GM18517 (cell line): ENCODE results near the gene PEAR1.

Source experiments
- ATAC-seq: cut with Tn5 transposase; IDR thresholded peaks from one replicate; pipeline ENCODE4 v1.9.1; 2021; ENCODE audit warnings: mild to moderate bottlenecking, moderate library complexity; ENCODE audit not compliant: unreplicated experiment

Gene PEAR1

GRCh38 chr1:156898971-156899664 lies 5.6 kb downstream of the PEAR1 start:
- ATAC-seq: no peak

- ATAC-seq: no peak
Observed at GRCh38 chr1:156899956-156900718, 6.6 kb downstream of the PEAR1 start.

- no peak for ATAC-seq
Observed at GRCh38 chr1:156900896-156901589, 7.5 kb downstream of the PEAR1 start.

- ATAC-seq: no peak
Observed at GRCh38 chr1:156901590-156901900, 8.0 kb downstream of the PEAR1 start.

GRCh38 chr1:156901966-156902915 lies 8.7 kb downstream of the PEAR1 start:
- ATAC-seq: no peak

- no peak for ATAC-seq
Observed at GRCh38 chr1:156903328-156904091, 10.0 kb downstream of the PEAR1 start.

- no peak for ATAC-seq
Observed at GRCh38 chr1:156904187-156904959, 10.9 kb downstream of the PEAR1 start.

- no peak for ATAC-seq
Observed at GRCh38 chr1:156905176-156905575, 11.7 kb downstream of the PEAR1 start.

- ATAC-seq: no peak
Observed at GRCh38 chr1:156905651-156906050, 12.1 kb downstream of the PEAR1 start.

- no peak for ATAC-seq
Observed at GRCh38 chr1:156906206-156906906, 12.8 kb downstream of the PEAR1 start.

GRCh38 chr1:156908541-156908940 lies 15.0 kb downstream of the PEAR1 start:
- ATAC-seq: no peak

GRCh38 chr1:156908955-156909354 lies 15.4 kb downstream of the PEAR1 start:
- no peak for ATAC-seq

GRCh38 chr1:156909671-156910070 lies 16.2 kb downstream of the PEAR1 start:
- no peak for ATAC-seq

GRCh38 chr1:156910309-156910782 lies 16.8 kb downstream of the PEAR1 start:
- no peak for ATAC-seq

GRCh38 chr1:156911577-156912298 lies 18.2 kb downstream of the PEAR1 start:
- ATAC-seq: no peak

- no peak for ATAC-seq
Observed at GRCh38 chr1:156912310-156912709, 18.8 kb downstream of the PEAR1 start.

- no peak for ATAC-seq
Observed at GRCh38 chr1:156912861-156913808, 19.6 kb downstream of the PEAR1 start.
